Brain microvascular endothelial cell (primary cell): Measurements from ENCODE around the gene POLR2L.

Source experiments
- DNase-seq: peaks from one replicate; pipeline ENCODE4 v3.0.0-alpha.2; 2020
- H3K27ac ChIP-seq: fragments of 250-450 bp; sonication (Bioruptor Pico); 2 replicates; pipeline ENCODE4 v1.5.1; 2020; ENCODE audit warnings: mild to moderate bottlenecking, moderate library complexity
- H3K27me3 ChIP-seq: fragments of 250-450 bp; sonication (Bioruptor Pico); replicated peaks from 2 replicates; pipeline ENCODE4 v1.5.1; 2020; ENCODE audit warnings: mild to moderate bottlenecking
- H3K36me3 ChIP-seq: fragments of 250-450 bp; sonication (Bioruptor Pico); replicated peaks from 2 replicates; pipeline ENCODE4 v1.5.1; 2020; ENCODE audit warnings: mild to moderate bottlenecking
- H3K4me3 ChIP-seq: 2 replicates; pipeline ENCODE4 v1.5.1; 2011; ENCODE audit warnings: low read depth, mild to moderate bottlenecking, control low read depth, low read length, moderate library complexity
- CTCF ChIP-seq: IDR thresholded peaks from 2 replicates; pipeline ENCODE4 v1.5.1; 2011; ENCODE audit warnings: low read depth, mild to moderate bottlenecking, moderate library complexity, low read length, control low read depth, inconsistent platforms; ENCODE audit errors: missing control alignments
- in situ Hi-C: cut with HindIII; loops from 2 replicates; pipeline ENCODE4 v1.10.0; 2017; ENCODE audit warnings: low sequenced_read_pairs, low pct_ligation_motif_present

The POLR2L gene

GRCh38 chr11:845872-846495 is 3.7 kb upstream of the POLR2L start:
- H3K4me3 ChIP-seq: peak overlapping the region; percentile 15
- DNase-seq: no peak
- H3K27ac ChIP-seq: no peak overlapping the region
- H3K36me3 ChIP-seq: peaks cover 3% of the 10 kb centered on the region
- no peaks in the 10 kb centered on the region for H3K27me3 ChIP-seq
- TF ChIP-seq CTCF: no peak
- in situ Hi-C loops: no loop called here

- Histone ChIP-seq H3K4me3 (peak overlapping the region; percentile 91), H3K27me3 (no peaks in the 10 kb centered on the region), H3K27ac (no peak overlapping the region), H3K36me3 (peaks cover 13% of the 10 kb centered on the region)
- no peak for TF ChIP-seq CTCF
- in situ Hi-C loops: no loop called here
- no peak for DNase-seq
Observed at GRCh38 chr11:844693-845644, 2.6 kb upstream of the POLR2L start.

- H3K27ac ChIP-seq: peak overlapping the region; percentile 40
- H3K36me3 ChIP-seq: peaks cover 22% of the 10 kb centered on the region
- H3K4me3 ChIP-seq: peak overlapping the region; percentile 91
- in situ Hi-C loops: no loop called here
- TF ChIP-seq CTCF: no peak
- H3K27me3 ChIP-seq: no peaks in the 10 kb centered on the region
- peak; percentile 76 for DNase-seq
Observed at GRCh38 chr11:843818-844692, 1.7 kb upstream of the POLR2L start.

- Histone ChIP-seq H3K27me3 (no peaks in the 10 kb centered on the region), H3K36me3 (peaks cover 30% of the 10 kb centered on the region), H3K4me3 (peak overlapping the region; percentile 91), H3K27ac (peak overlapping the region; percentile 40)
- no peak for DNase-seq
- no peak for TF ChIP-seq CTCF
- in situ Hi-C loops: no loop called here
Observed at GRCh38 chr11:843086-843734, 881 bp upstream of the POLR2L start.

GRCh38 chr11:841981-842369 is 354 bp downstream of the POLR2L start:
- DNase-seq: no peak
- peaks cover 41% of the 10 kb centered on the region for H3K36me3 ChIP-seq
- no peak for TF ChIP-seq CTCF
- H3K27ac ChIP-seq: peak overlapping the region; percentile 97
- peak overlapping the region; percentile 91 for H3K4me3 ChIP-seq
- no peaks in the 10 kb centered on the region for H3K27me3 ChIP-seq
- in situ Hi-C loops: no loop called here
